Liver (tissue), 9 donors: ENCODE measurements around the gene EXOC3L1. TPM values are rescaled to one million over a fixed set of nuclear protein-coding genes. Genes with fewer than 3 reads are reported as not detected.

Experiments
- DNase-seq: peaks from one replicate; pipeline ENCODE4 v3.0.0-alpha.2; 2017; ENCODE audit warnings: low spot score
- H3K27ac ChIP-seq, 2 donors: one replicate each; pipeline ENCODE4 v1.7.0; 2013; ENCODE audit warnings: inconsistent platforms in 2 of 2, low read length in 2 of 2, control low read depth in 1 of 2, low read depth in 1 of 2, mild to moderate bottlenecking in 1 of 2
- H3K27me3 ChIP-seq, 4 donors: one replicate each; pipeline versions ENCODE4 v1.6.1 to v1.7.0; 2013; ENCODE audit warnings: low read length in 3 of 4, inconsistent platforms in 1 of 4, mild to moderate bottlenecking in 1 of 4, moderate library complexity in 1 of 4; ENCODE audit not compliant: control insufficient read depth in 4 of 4, insufficient read depth in 4 of 4
- H3K36me3 ChIP-seq, 4 donors: one replicate each; pipeline versions ENCODE4 v1.6.1 to v1.7.0; 2013; ENCODE audit warnings: low read length in 3 of 4, mild to moderate bottlenecking in 3 of 4, low read depth in 1 of 4, moderate library complexity in 1 of 4; ENCODE audit not compliant: control insufficient read depth in 4 of 4, insufficient read depth in 3 of 4
- H3K4me1 ChIP-seq, 4 donors: one replicate each; pipeline versions ENCODE4 v1.6.1 to v1.7.0; 2013; ENCODE audit warnings: low read length in 3 of 4, mild to moderate bottlenecking in 3 of 4, moderate library complexity in 1 of 4; ENCODE audit not compliant: control insufficient read depth in 4 of 4, insufficient read depth in 4 of 4
- H3K4me3 ChIP-seq, 3 donors: one replicate each; pipeline versions ENCODE4 v1.6.1 to v1.7.0; 2013; ENCODE audit warnings: low read length in 3 of 3, control low read depth in 1 of 3, low read depth in 1 of 3, mild to moderate bottlenecking in 1 of 3
- H3K9ac ChIP-seq, 2 donors: one replicate each; pipeline ENCODE4 v1.7.0; 2013; ENCODE audit warnings: low read length in 2 of 2, mild to moderate bottlenecking in 2 of 2, moderate library complexity in 2 of 2, control low read depth in 1 of 2, low read depth in 1 of 2
- H3K9me3 ChIP-seq, 4 donors: one replicate each; pipeline versions ENCODE4 v1.6.1 to v1.7.0; 2013; ENCODE audit warnings: low read length in 3 of 4; ENCODE audit not compliant: control insufficient read depth in 4 of 4
- ATF3 ChIP-seq: IDR thresholded peaks from 2 replicates; pipeline ENCODE4 v1.6.1; 2016; ENCODE audit warnings: antibody characterized with exemption
- CTCF ChIP-seq: fragments of 150-350 bp; IDR thresholded peaks from 2 replicates; pipeline ENCODE4 v1.5.1; 2017; ENCODE audit warnings: improper control_type of control experiment, low read depth, low read length; ENCODE audit not compliant: missing input control
- EGR1 ChIP-seq, 2 donors: IDR thresholded peaks; 2 replicates each; pipeline ENCODE4 v1.6.1; 2016 to 2018; ENCODE audit warnings: antibody characterized with exemption in 2 of 2, low read depth in 2 of 2
- FOXA1 ChIP-seq: IDR thresholded peaks from 2 replicates; pipeline ENCODE4 v1.6.1; 2016; ENCODE audit warnings: antibody characterized with exemption
- FOXA2 ChIP-seq: IDR thresholded peaks from 2 replicates; pipeline ENCODE4 v1.6.1; 2016; ENCODE audit warnings: antibody characterized with exemption
- GABPA ChIP-seq, 2 donors: IDR thresholded peaks in 1 of 2; conservative IDR thresholded peaks in 1 of 2; 2 replicates each; pipeline ENCODE4 v1.6.1; 2016; ENCODE audit warnings: antibody characterized with exemption in 2 of 2, mild to moderate bottlenecking in 1 of 2, moderate library complexity in 1 of 2
- HNF4A ChIP-seq, 2 donors: conservative IDR thresholded peaks; 2 replicates each; pipeline ENCODE4 v1.6.1; 2016; ENCODE audit warnings: antibody characterized with exemption in 2 of 2, mild to moderate bottlenecking in 2 of 2
- HNF4G ChIP-seq: IDR thresholded peaks from 2 replicates; pipeline ENCODE4 v1.6.1; 2016; ENCODE audit warnings: antibody characterized with exemption
- JUND ChIP-seq, 2 donors: IDR thresholded peaks; 2 replicates each; pipeline ENCODE4 v1.6.1; 2016; ENCODE audit warnings: antibody characterized with exemption in 2 of 2
- MAX ChIP-seq: IDR thresholded peaks from 2 replicates; pipeline ENCODE4 v1.6.1; 2016; ENCODE audit warnings: antibody characterized with exemption
- NR2F2 ChIP-seq: IDR thresholded peaks from 2 replicates; pipeline ENCODE4 v1.6.1; 2016; ENCODE audit warnings: antibody characterized with exemption
- RAD21 ChIP-seq, 2 donors: IDR thresholded peaks; 2 replicates each; pipeline ENCODE4 v1.6.1; 2016; ENCODE audit warnings: antibody characterized with exemption in 2 of 2, mild to moderate bottlenecking in 2 of 2
- RXRA ChIP-seq, 2 donors: IDR thresholded peaks; 2 replicates each; pipeline ENCODE4 v1.6.1; 2017 to 2018; ENCODE audit warnings: antibody characterized with exemption in 2 of 2, mild to moderate bottlenecking in 1 of 2
- SP1 ChIP-seq: IDR thresholded peaks from 2 replicates; pipeline ENCODE4 v1.6.1; 2018; ENCODE audit warnings: antibody characterized with exemption, mild to moderate bottlenecking
- TAF1 ChIP-seq: conservative IDR thresholded peaks from 2 replicates; pipeline ENCODE4 v1.6.1; 2016; ENCODE audit warnings: antibody characterized with exemption, mild to moderate bottlenecking
- YY1 ChIP-seq: IDR thresholded peaks from 2 replicates; pipeline ENCODE4 v1.6.1; 2016; ENCODE audit warnings: antibody characterized with exemption, mild to moderate bottlenecking
- ZBTB33 ChIP-seq: IDR thresholded peaks from 2 replicates; pipeline ENCODE4 v1.6.1; 2016; ENCODE audit warnings: antibody characterized with exemption
- WGBS: extraction: QIAGEN DNeasy Blood & Tissue Kit; methylation state at CpG from one replicate; pipeline ENCODE4 v1.1.7; 2013; 5-methylcytosine and 5-hydroxymethylcytosine counted together
- polyA plus RNA-seq, 2 donors: library from polyadenylated mRNA; stranded (reverse) in 1 of 2; unstranded in 1 of 2; fragments of 200-250 nt in 1 of 2; fragments of >200 nt in 1 of 2; fragmentation: Nextera tagmentation in 1 of 2; extraction: Ambion mirVana in 1 of 2; gene quantifications; one replicate each; pipeline versions ENCODE4 v1.2.1 to v1.2.3, GENCODE V29; 2013 to 2015
- total RNA-seq, 2 donors: library from RNA; depleted of rRNA; stranded (reverse); fragments of >200 nt; gene quantifications; one replicate each; pipeline ENCODE4 v1.2.3, GENCODE V29; 2014
- donor health status: healthy.
- donor health status: healthy.
- donor health status: healthy.
- donor health status: healthy.
- donor health status: healthy.

Gene EXOC3L1
- total and polyA plus RNA-seq, 4 donors = 1.1 to 3.7 (median 2.8) TPM

GRCh38 chr16:67237396-67238277, 47.7 kb upstream of the EXOC3L1 start:
- 83% methylated on average over 16 of the region's 16 CpGs for WGBS
- H3K36me3 ChIP-seq = peaks cover 0 to 16% (median 2%) of the 10 kb centered on the region in 4 donors
- H3K27ac ChIP-seq = no peak overlapping the region
- no peaks in the 10 kb centered on the region for H3K9me3 ChIP-seq
- no peak for TF ChIP-seq RAD21 (IDR thresholded peaks at IDR 0.05)
- no peak for TF ChIP-seq TAF1
- TF ChIP-seq RXRA (IDR thresholded peaks at IDR 0.05) = no peak
- TF ChIP-seq GABPA (IDR thresholded peaks at IDR 0.05 in 1 of 2, conservative IDR thresholded peaks at IDR 0.05 in 1 of 2) = no peak
- TF ChIP-seq ZBTB33 = no peak
- no peak for TF ChIP-seq CTCF
- TF ChIP-seq HNF4G = no peak
- TF ChIP-seq SP1 = no peak
- no peak for TF ChIP-seq ATF3
- no peaks in the 10 kb centered on the region for H3K27me3 ChIP-seq
- H3K4me3 ChIP-seq = no peak overlapping the region
- no peak overlapping the region for H3K9ac ChIP-seq
- no peak for DNase-seq
- H3K4me1 ChIP-seq = peaks cover 0 to 8% (median 4%) of the 10 kb centered on the region in 4 donors

GRCh38 chr16:67236563-67237395, 46.8 kb upstream of the EXOC3L1 start:
- peaks cover 0 to 16% (median 2%) of the 10 kb centered on the region in 4 donors for H3K36me3 ChIP-seq
- H3K27me3 ChIP-seq = no peaks in the 10 kb centered on the region
- WGBS = 73% methylated on average over 50 of the region's 50 CpGs
- no peaks in the 10 kb centered on the region for H3K9me3 ChIP-seq
- no peak overlapping the region for H3K4me3 ChIP-seq
- no peak for TF ChIP-seq NR2F2
- TF ChIP-seq MAX = no peak
- no peak for TF ChIP-seq FOXA1
- TF ChIP-seq ZBTB33 = no peak
- TF ChIP-seq ATF3 = no peak
- TF ChIP-seq YY1 = no peak
- TF ChIP-seq CTCF = no peak
- no peak for TF ChIP-seq RXRA (IDR thresholded peaks at IDR 0.05)
- no peak for TF ChIP-seq FOXA2
- no peak for TF ChIP-seq EGR1 (IDR thresholded peaks at IDR 0.05; ENCODE audit: low read depth in 2 of 2)
- TF ChIP-seq HNF4A (conservative IDR thresholded peaks at IDR 0.05) = no peak
- no peak for TF ChIP-seq HNF4G
- TF ChIP-seq JUND (IDR thresholded peaks at IDR 0.05) = no peak
- TF ChIP-seq TAF1 = no peak
- peak; percentile 79 for DNase-seq
- no peak overlapping the region for H3K9ac ChIP-seq
- peaks cover 0 to 3% (median 1%) of the 10 kb centered on the region in 4 donors for H3K4me1 ChIP-seq
- H3K27ac ChIP-seq = no peak overlapping the region
